Left renal pelvis (tissue), 4 donors: ENCODE measurements around the gene RAP1B. TPM values are rescaled to one million over a fixed set of nuclear protein-coding genes. Genes with fewer than 3 reads are reported as not detected.

Source experiments
- DNase-seq, 4 donors: peaks; one replicate each; pipeline ENCODE4 v3.0.0-alpha.2; 2013; ENCODE audit warnings: low read depth in 4 of 4, low spot score in 3 of 4
- polyA plus RNA-seq, 4 donors: library from polyadenylated mRNA; unstranded; fragments of 120-200 nt; gene quantifications; one replicate each; pipeline ENCODE4 v1.2.1, GENCODE V29; 2013; ENCODE audit not compliant: insufficient read length in 4 of 4

Gene RAP1B
- polyA plus RNA-seq, 4 donors = 171 to 220 (median 208) TPM

DNA sequence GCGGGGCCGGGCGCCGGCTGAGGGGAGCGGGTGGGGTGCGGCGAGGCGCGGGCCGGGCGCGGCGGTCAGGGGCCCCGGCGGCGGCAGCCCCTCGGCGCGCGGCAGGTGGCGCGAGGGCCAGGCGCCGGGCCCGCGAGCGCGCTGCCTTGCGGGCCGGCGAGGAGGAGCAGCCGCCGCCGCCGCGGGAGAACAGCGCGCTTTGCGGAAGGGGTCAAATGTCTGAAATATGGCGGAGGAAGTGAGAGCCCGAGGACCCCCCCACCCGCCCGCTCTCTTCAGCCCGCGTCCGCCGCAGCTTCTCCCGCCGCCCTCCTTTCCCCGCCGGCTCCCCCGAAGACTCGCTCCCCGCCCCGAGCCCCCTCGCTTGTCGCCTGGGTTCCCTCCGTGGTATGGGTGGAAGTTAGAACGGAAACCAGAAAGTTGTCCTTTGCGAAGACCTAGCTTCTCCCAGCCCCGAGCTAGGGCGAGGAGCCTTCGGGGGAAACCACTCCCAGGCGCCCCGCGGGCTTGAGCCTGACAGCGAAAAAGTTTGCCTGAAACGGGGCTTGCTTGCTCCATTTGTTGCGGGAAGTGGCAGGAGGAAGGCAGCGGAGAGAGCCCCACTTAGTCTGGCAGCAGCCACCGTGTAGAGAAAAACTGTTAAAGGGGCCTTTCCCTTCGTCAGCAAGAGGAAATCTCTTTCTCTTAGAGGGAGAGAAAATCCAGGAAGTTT is 551 bp downstream of the RAP1B start:
- peak in 3 of 4 donors; percentile 45 to 51 (median 49) for DNase-seq

DNA sequence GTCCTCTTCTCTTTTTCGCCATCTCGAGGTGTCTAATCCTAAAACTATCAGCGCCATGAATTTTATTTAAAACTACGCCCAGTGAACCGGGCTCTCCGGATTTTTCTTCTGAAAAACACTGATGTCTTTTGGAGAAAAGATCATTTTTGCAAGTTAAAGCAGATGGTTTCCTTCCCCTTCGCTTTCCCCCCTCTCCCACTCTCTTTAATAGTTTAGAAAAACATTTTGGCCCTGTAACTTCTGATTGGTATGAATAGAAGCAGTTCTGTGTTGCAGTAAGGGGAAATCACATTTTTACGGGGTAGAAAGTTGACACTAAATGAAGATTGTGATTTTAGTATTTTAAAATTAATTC is 1.1 kb downstream of the RAP1B start:
- DNase-seq = no peak

- no peak for DNase-seq
Measured at GRCh38 chr12:68612202-68612601, 1.5 kb downstream of the RAP1B start.

- no peak for DNase-seq
Measured at GRCh38 chr12:68612697-68613096, 2.0 kb downstream of the RAP1B start.

DNA sequence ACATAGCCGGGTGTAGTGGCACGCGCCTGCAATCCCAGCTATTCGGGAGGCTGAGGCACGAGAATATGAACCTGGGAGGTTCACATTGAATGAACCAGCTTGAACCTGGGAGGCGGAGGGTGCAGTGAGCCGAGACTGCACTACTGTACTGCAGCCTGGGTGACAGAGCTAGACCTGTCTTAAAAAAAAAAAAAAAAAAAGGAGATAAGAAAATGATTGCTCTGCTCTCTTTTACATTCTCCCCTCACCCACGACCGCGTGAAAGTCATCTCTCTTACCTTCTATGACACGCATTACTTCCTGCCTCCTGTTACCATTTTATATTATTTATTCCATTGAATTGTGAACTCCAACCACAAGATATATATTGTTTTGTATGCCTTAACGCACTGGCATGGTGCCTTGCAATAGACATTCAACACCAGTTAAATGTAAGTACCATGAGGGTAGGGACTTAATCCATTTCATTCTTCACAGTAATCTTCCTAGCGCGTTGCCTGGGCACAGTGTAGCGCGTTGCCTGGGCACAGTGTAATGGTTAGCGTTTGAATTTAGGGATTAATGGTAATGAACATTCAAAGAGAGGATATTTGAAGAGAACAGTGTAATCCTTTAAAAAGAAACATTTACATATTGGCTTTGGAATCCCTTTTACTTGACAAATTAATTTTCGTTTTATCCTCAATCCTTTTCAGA is 2.7 kb downstream of the RAP1B start:
- no peak for DNase-seq

DNA sequence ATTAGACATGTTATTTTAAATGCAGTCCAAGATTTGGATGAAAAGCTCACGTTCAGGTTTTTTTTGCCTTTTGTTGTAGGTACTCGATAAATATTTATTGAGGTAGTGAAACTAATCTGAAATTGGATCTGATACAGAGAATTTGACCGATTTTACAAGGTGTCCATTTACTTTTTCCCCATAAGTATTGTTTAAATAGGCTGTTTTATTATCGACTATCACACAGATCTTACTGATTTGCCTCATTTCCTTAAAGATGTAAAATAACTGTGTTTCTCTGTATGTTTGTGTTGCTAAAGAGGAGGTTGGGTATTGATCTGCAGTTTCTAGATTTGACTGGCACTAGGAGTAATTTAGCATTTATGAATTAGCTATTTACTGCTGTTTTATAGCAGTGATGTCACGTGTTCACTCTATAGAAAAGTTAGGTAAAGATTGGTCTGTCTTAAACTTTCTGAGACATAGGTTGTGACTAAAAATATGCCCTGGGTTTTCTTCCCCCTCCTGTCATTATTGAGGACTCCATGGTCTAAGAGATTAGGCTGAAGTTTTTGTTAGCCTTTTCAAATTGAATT is 3.5 kb downstream of the RAP1B start:
- DNase-seq = no peak

DNA sequence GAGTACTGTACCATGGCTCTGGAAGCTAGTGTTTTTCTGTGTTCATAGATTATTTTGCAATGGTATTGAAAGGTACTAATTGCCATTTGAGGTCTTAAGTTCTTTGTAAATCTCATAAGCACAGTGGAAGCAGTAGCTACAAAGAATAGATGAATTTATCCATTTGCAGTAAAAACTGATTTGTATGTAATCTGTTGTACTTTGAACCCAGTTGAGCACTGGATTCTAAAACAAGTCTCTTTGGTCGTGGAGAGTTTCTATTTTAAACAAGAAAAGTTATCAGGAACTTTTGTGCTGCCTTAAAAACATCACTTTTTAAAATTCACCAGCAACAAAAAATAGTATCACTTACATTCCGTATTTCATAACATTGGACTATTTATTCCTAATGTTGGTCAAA is 4.1 kb downstream of the RAP1B start:
- DNase-seq = no peak

DNA sequence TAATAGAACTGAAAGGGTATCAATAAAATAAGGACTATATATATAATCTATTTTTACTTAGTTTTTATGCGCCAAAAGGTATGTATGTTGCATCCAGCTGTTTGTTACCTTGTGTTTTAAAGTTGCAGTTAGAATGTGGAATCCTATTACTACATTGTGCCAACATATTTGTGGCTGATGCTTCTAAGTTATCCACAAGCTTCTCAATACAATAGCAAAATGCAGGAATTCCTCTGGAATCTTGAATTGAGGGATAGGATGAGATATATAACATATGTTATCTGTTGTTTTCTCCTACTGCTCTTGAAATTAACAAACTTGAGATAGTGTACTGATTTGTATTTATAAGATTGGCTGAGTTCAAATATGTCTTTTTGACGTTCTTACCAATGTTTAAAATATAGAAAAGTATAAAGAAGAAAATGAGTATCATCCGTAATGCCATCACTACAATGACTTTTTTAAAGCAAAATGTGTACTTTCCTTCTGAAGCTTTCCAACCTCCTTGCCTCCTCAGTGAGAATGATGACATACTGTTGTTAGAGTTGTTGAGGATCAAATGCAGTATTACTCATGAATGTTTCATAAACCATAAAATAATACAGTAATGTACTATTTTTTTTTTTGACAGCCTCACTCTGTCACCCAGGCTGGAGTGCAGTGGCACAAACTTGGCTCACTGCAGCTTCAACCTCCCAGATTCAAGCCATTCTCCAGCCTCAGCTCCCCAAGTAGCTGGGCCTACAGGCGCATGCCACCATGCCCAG is 6.6 kb downstream of the RAP1B start:
- DNase-seq = no peak

DNA sequence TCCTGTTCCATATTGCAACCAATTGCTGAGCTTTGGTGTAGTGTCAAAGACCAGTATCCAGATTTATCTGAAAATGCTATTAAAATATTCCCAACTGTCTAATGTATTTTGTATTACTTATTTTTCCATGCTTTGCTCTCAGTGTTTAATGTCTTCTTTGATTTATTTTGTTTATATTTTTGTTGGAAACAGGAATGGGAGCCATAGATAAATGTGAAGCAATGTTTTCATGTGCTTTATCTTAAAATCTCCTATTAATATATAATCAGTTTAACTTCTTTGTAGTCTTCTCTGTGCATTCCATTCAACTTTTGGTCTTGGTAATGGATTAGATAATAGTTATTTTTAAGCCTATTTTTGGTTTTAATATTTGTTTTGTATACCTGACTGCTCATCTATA is 8.8 kb downstream of the RAP1B start:
- no peak for DNase-seq

GRCh38 chr12:68620519-68621471 is 10.1 kb downstream of the RAP1B start:
- DNase-seq = no peak

- no peak for DNase-seq
Measured at GRCh38 chr12:68621472-68622081, 10.9 kb downstream of the RAP1B start.

DNA sequence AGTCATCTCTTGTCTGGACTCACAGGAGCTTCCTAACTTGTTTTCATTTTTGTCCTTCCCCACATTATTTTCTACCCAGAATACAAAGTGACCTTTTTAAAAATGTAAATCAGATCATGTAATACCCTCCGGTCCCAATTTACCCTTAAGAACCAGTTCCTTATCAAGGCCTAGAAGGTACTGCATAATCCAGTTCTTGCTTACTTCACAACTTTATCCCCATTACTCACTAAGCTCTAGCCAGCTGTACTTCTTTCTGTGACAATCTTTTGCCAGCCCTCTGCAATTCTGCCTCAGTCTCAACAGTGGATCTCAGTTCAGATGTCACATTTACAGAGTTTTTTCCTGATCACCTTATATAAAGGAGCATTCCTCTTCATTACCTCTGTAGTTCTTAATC is 11.6 kb downstream of the RAP1B start:
- DNase-seq = no peak

GRCh38 chr12:68623059-68623458 is 12.4 kb downstream of the RAP1B start:
- DNase-seq = no peak

GRCh38 chr12:68623984-68624383 is 13.3 kb downstream of the RAP1B start:
- DNase-seq = no peak

DNA sequence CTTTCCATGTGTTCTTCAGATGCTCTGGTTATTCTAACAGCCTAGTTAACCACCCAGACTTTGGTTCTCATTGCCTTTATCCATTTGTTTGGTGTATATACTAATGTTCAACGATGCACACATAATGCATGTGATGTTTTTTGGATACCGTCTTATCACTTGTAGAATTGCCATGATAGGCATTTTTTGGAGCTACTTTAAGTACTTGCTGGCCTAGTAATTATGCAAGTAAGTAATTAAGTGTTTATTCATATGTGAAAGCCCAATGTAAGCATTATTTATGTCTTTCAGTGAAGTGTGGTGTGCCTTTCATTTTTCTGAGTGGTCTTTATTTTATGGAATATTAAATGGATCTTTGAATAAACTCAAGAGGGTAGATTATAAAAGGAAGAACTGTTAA is 14.2 kb downstream of the RAP1B start:
- DNase-seq = no peak

- no peak for DNase-seq
Measured at GRCh38 chr12:68627673-68628319, 17.1 kb downstream of the RAP1B start.

DNA sequence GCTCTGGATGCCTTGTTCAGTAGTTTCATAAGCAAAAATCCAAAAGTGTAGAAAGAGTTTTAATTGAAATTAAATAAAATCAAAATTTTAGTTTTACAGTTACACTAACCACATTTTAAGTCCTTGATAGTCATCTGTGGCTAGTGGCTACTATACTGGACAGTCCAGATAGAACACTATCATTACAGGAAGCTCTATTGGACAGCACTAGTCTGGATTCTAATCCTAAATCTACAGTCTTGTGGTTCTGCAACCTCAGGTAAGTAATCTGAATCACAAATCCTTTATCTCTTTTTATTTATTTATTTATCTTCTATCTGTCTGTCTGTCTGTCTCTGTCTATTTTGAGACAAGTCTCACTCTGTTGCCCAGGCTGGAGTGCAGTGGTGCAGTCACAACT is 18.0 kb downstream of the RAP1B start:
- DNase-seq = no peak

DNA sequence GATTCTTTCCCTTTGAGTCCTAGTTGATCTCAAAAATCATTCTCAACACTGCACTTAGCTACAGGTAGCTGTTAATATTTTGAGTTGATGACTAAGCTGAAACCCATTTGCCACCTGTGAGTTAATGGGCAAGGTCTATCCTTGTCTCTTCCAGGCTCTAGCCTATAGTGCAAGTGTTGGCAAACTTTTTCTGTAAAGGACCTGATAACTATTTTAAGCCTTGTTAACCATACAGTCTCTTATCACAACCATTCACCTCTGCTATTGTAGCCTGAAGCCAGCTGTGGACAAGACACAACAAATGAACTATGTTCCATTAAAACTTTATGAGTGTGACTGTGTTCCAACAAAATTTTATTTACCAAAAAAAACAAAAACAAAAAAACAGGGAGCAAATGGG is 19.4 kb downstream of the RAP1B start:
- no peak for DNase-seq

GRCh38 chr12:68630598-68630997 is 19.9 kb downstream of the RAP1B start:
- no peak for DNase-seq
